Spleen (tissue), 7 donors: ENCODE measurements around the gene RNU6-8.

ENCODE experiments used
- CTCF ChIP-seq, 11 experiments: fragments of 200-600 bp in 7 of 11; fragments of 450-650 bp in 4 of 11; sonication (generic) in 4 of 11; IDR thresholded peaks in 8 of 11; conservative IDR thresholded peaks in 3 of 11; 1 replicate in 7 of 11; 2 replicates in 4 of 11; pipeline versions ENCODE4 v1.4.0 to v1.8.0; 2016 to 2021; ENCODE audit warnings: antibody characterized with exemption in 11 of 11, inconsistent platforms in 4 of 11, mild to moderate bottlenecking in 1 of 11
- POLR2A ChIP-seq, 3 donors: fragments of 450-650 bp; IDR thresholded peaks; one replicate each; pipeline ENCODE4 v1.5.1; 2017; ENCODE audit warnings: antibody characterized with exemption in 3 of 3, mild to moderate bottlenecking in 1 of 3
- POLR2AphosphoS5 ChIP-seq, 3 donors: sonication (generic); formaldehyde crosslinking; IDR thresholded peaks; one replicate each; pipeline ENCODE4 v1.5.1; 2017; ENCODE audit warnings: antibody characterized with exemption in 3 of 3
- donor health status: DM: no; HTN: no; CAD: no; lungs with moderate emphysema.
- donor health status: DM: no; HTN: no; CAD: no.
- donor health status: DM: no; HTN: no; CAD: no.

GRCh38 chr14:32246751-32247150, 43.7 kb upstream of the RNU6-8 start:
- no peak for TF ChIP-seq CTCF (IDR thresholded peaks at IDR 0.05 in 8 of 11, conservative IDR thresholded peaks at IDR 0.05 in 3 of 11)
- TF ChIP-seq POLR2A (IDR thresholded peaks at IDR 0.05), result no peak
- TF ChIP-seq POLR2AphosphoS5 (IDR thresholded peaks at IDR 0.05), result no peak
